ENCODE data around the gene TMEM88.

GRCh38 chr17:7887038-7887481 is 32.2 kb downstream of the TMEM88 start:
- TF ChIP-seq CTCF (IDR thresholded peaks at IDR 0.05) (no peak), POLR2AphosphoS5 (IDR thresholded peaks at IDR 0.05) (no peak), EP300 (IDR thresholded peaks at IDR 0.05) (no peak)

Measured in gastroesophageal sphincter (tissue), 3 donors.